CD4-positive, alpha-beta T cell (primary cell): ENCODE results near the gene MILR1. TPM values are rescaled to one million over a fixed set of nuclear protein-coding genes. Genes with fewer than 3 reads are reported as not detected.

ENCODE experiments used
- ATAC-seq: fragments of 200-7000 bp; cut with Tn5 transposase; one replicate; pipeline ENCODE4 v1.10.0; 2022; ENCODE audit warnings: mild to moderate bottlenecking; ENCODE audit not compliant: poor library complexity
- CTCF ChIA-PET: fragments of 350-600 bp; sonication (Branson Sonifier 250); formaldehyde crosslinking; loops from one replicate; lab custom pipeline; 2021; ENCODE audit warnings: antibody characterized with exemption, inconsistent platforms; lab: Charles Lee
- POLR2A ChIA-PET: fragments of 350-600 bp; sonication (Branson Sonifier 250); formaldehyde crosslinking; loops from one replicate; lab custom pipeline; 2021; ENCODE audit warnings: antibody characterized with exemption, inconsistent platforms; lab: Charles Lee
- DNase-seq, 14 experiments: peaks; one replicate each; pipeline ENCODE4 v3.0.0-alpha.2; 2013 to 2020; ENCODE audit warnings: mixed read lengths in 2 of 14
- H3K27ac ChIP-seq, 2 donors: one replicate each; pipeline versions ENCODE4 v1.5.1 to v1.7.0; 2013; ENCODE audit warnings: low read length in 2 of 2, low read depth in 1 of 2, mild to moderate bottlenecking in 1 of 2
- H3K27me3 ChIP-seq, 2 experiments: 1 replicate in 1 of 2; 2 replicates in 1 of 2; pipeline versions ENCODE4 v1.6.1 to v1.7.0; 2013; ENCODE audit warnings: low read length in 2 of 2, control low read depth in 1 of 2, mild to moderate bottlenecking in 1 of 2, moderate library complexity in 1 of 2; ENCODE audit not compliant: insufficient read depth in 2 of 2, control insufficient read depth in 1 of 2
- H3K36me3 ChIP-seq: one replicate; pipeline ENCODE4 v1.6.1; 2013; ENCODE audit warnings: low read length, control low read depth; ENCODE audit not compliant: insufficient read depth
- H3K4me1 ChIP-seq: one replicate; pipeline ENCODE4 v1.6.1; 2013; ENCODE audit warnings: low read length, control low read depth; ENCODE audit not compliant: insufficient read depth
- H3K4me3 ChIP-seq: one replicate; pipeline ENCODE4 v1.5.1; 2013; ENCODE audit warnings: mild to moderate bottlenecking, low read length, moderate library complexity
- H3K9me3 ChIP-seq, 2 experiments: 1 replicate in 1 of 2; 2 replicates in 1 of 2; pipeline versions ENCODE4 v1.6.1 to v1.7.0; 2013; ENCODE audit warnings: low read length in 2 of 2, mild to moderate bottlenecking in 2 of 2, control low read depth in 1 of 2, moderate library complexity in 1 of 2; ENCODE audit not compliant: control insufficient read depth in 1 of 2, insufficient read depth in 1 of 2
- H3K27ac Mint-ChIP-seq: one replicate; pipeline ENCODE4 v1.8.0; 2020; ENCODE audit warnings: mixed read lengths
- H3K27me3 Mint-ChIP-seq: one replicate; pipeline ENCODE4 v1.8.0; 2021; ENCODE audit warnings: mixed read lengths
- H3K36me3 Mint-ChIP-seq: one replicate; pipeline ENCODE4 v1.8.0; 2021; ENCODE audit warnings: low read depth, mixed read lengths
- H3K4me1 Mint-ChIP-seq: one replicate; pipeline ENCODE4 v1.8.0; 2021; ENCODE audit warnings: low read depth, mixed read lengths
- H3K4me3 Mint-ChIP-seq: one replicate; pipeline ENCODE4 v1.8.0; 2020; ENCODE audit warnings: mild to moderate bottlenecking, mixed read lengths
- H3K9me3 Mint-ChIP-seq: one replicate; pipeline ENCODE4 v1.8.0; 2020; ENCODE audit warnings: mixed read lengths
- intact Hi-C, 2 experiments: fragments of 100-400 bp; cut with DNase I in 1 of 2; cut with micrococcal nuclease in 1 of 2; formaldehyde crosslinking; loops; one replicate each; pipeline versions ENCODE4 v1.15.1 to v1.9.0; 2023 to 2025; cut with DNase I, micrococcal nuclease
- total RNA-seq, 174 experiments: library from RNA in 2 of 174; stranded (reverse) in 2 of 174; gene quantifications; one replicate each; pipeline ENCODE4 v1.2.3 and lab custom pipeline; 2021 to 2026
- TF ChIP-seq, protein P1 (sequence below): fragments of 200-600 bp; IDR thresholded peaks from one replicate; pipeline ENCODE4 v1.8.0; 2022; ENCODE audit warnings: antibody characterized with exemption, mild to moderate bottlenecking

MILR1 gene
- total RNA-seq, 2 experiments from 2014 or later: 0.30 TPM; not detected in 1

- ATAC-seq: peak; percentile 82
- CTCF ChIA-PET: interaction anchor here (1.0 kb wide), 1 partner anchor 22 kb away, joined by 4 read pairs; no protein-coding TSS in a partner anchor
- intact Hi-C loops: no loop called here
- peak overlapping the region; percentile 18 to 53 for H3K27ac ChIP-seq
- Mint-ChIP-seq H3K36me3 (peaks cover 7% of the 10 kb centered on the region), H3K27me3 (no peaks in the 10 kb centered on the region), H3K27ac (peak overlapping the region; percentile 79), H3K4me3 (peak overlapping the region; percentile 69), H3K4me1 (peaks cover 33% of the 10 kb centered on the region), H3K9me3 (peaks cover 2% of the 10 kb centered on the region)
- H3K4me3 ChIP-seq: peak overlapping the region; percentile 32
- peaks cover 17% of the 10 kb centered on the region in 2 experiments for H3K9me3 ChIP-seq
- H3K27me3 ChIP-seq: no peaks in the 10 kb centered on the region
- peaks cover 23% of the 10 kb centered on the region for H3K4me1 ChIP-seq
- TF ChIP-seq, protein P1, sequence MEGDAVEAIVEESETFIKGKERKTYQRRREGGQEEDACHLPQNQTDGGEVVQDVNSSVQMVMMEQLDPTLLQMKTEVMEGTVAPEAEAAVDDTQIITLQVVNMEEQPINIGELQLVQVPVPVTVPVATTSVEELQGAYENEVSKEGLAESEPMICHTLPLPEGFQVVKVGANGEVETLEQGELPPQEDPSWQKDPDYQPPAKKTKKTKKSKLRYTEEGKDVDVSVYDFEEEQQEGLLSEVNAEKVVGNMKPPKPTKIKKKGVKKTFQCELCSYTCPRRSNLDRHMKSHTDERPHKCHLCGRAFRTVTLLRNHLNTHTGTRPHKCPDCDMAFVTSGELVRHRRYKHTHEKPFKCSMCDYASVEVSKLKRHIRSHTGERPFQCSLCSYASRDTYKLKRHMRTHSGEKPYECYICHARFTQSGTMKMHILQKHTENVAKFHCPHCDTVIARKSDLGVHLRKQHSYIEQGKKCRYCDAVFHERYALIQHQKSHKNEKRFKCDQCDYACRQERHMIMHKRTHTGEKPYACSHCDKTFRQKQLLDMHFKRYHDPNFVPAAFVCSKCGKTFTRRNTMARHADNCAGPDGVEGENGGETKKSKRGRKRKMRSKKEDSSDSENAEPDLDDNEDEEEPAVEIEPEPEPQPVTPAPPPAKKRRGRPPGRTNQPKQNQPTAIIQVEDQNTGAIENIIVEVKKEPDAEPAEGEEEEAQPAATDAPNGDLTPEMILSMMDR: no peak
- peak in 10 of 14 experiments; percentile 5 to 74 (median 16) for DNase-seq
- no peaks in the 10 kb centered on the region for H3K36me3 ChIP-seq
- POLR2A ChIA-PET: interaction anchor here (0.7 to 1.9 kb wide), 5 partner anchors 14 to 67 kb away, joined by 3 to 15 read pairs (median 4); partner anchors contain the start of genes CEP95 and DDX5
These were observed 7.0 kb upstream of the MILR1 start for GRCh38 chr17:64441772-64442540.

DNA sequence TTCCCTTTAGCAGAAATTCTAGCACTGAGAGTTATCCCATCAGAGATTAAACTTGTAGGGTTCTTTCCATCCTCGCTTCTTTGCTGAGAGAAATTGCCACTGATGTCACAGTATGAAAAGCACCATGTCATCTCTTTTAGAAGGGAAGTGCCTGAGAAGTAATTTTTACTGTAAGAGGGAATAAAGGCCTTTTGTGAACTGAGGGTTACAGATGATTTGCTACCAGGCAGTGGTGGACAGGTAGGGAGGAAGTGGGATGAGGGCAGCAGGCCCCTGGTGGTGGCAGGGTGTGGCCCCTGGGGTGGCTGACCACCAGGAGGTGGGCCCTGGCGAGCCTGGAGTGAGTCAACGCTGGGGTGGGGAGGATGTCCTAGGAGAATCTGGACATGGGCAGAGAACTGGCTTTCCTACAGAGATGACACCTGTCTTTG, 6.4 kb upstream of the MILR1 start:
- peaks cover 23% of the 10 kb centered on the region for H3K4me1 ChIP-seq
- DNase-seq (peak in 1 of 14 experiments; percentile 40), ATAC-seq (peak; percentile 70)
- peak overlapping the region; percentile 18 to 53 for H3K27ac ChIP-seq
- Mint-ChIP-seq H3K27me3 (no peaks in the 10 kb centered on the region), H3K4me1 (peaks cover 33% of the 10 kb centered on the region), H3K9me3 (peaks cover 2% of the 10 kb centered on the region), H3K4me3 (peak overlapping the region; percentile 69), H3K27ac (peak overlapping the region; percentile 79), H3K36me3 (peaks cover 7% of the 10 kb centered on the region)
- no peaks in the 10 kb centered on the region for H3K36me3 ChIP-seq
- TF ChIP-seq, protein P1: no peak
- ChIA-PET POLR2A (interaction anchor here (0.9 to 1.9 kb wide), 4 partner anchors 14 to 63 kb away, joined by 3 to 15 read pairs (median 8); partner anchors contain the start of genes CEP95 and DDX5), CTCF (interaction anchor here (1.0 kb wide), 1 partner anchor 22 kb away, joined by 4 read pairs; no protein-coding TSS in a partner anchor)
- H3K27me3 ChIP-seq: no peaks in the 10 kb centered on the region
- H3K4me3 ChIP-seq: peak overlapping the region; percentile 32
- intact Hi-C loops: no loop called here
- H3K9me3 ChIP-seq: peaks cover 14 to 17% of the 10 kb centered on the region in 2 experiments

DNA sequence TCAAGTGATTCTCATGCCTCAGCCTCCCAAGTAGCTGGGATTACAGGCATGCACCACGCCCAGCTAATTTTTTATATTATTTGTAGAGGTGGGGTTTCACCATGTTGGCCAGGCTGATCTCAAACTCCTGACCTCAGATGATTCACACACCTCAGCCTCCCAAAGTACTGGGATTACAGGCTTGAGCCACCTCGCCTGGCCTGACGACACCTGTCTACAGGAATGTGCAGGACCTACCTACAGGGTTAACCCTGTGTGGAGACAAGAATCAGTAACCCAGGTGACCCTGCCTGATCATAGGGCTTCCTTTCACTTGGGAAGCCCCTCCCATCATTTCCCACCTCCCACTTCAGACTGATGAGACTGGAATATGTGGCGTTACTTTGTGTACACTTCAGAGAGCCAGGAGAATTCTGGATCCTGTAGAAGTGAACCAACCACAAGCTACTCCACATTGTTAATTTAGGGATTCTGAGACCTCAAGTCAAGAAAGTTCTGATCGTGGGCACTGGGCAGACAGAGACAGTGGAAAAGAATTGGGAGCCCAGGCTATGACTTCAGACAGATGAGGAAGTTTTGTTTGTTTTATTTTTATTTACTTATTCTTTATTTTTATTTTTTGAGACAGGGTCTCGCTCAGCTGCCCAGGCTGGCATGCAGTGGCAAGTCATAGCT, 5.7 kb upstream of the MILR1 start:
- no peak for ATAC-seq
- no peak overlapping the region for H3K4me3 ChIP-seq
- H3K27me3 Mint-ChIP-seq: no peaks in the 10 kb centered on the region
- peaks cover 33% of the 10 kb centered on the region for H3K4me1 Mint-ChIP-seq
- intact Hi-C loops: no loop called here
- DNase-seq: no peak
- H3K27me3 ChIP-seq: no peaks in the 10 kb centered on the region
- no peaks in the 10 kb centered on the region for H3K36me3 ChIP-seq
- peaks cover 7% of the 10 kb centered on the region for H3K36me3 Mint-ChIP-seq
- ChIA-PET POLR2A (interaction anchor here (0.6 to 1.9 kb wide), 2 partner anchors 8 to 13 kb away, joined by 4 to 15 read pairs; no protein-coding TSS in a partner anchor), CTCF (interaction anchor here (1.2 kb wide), 1 partner anchor 23 kb away, joined by 3 read pairs; no protein-coding TSS in a partner anchor)
- H3K27ac ChIP-seq: no peak overlapping the region
- peaks cover 23% of the 10 kb centered on the region for H3K4me1 ChIP-seq
- H3K9me3 Mint-ChIP-seq: peaks cover 2% of the 10 kb centered on the region
- TF ChIP-seq, protein P1: no peak
- H3K4me3 Mint-ChIP-seq: no peak overlapping the region
- H3K27ac Mint-ChIP-seq: peak overlapping the region; percentile 79
- H3K9me3 ChIP-seq: peaks cover 7 to 12% of the 10 kb centered on the region in 2 experiments
